AG09319 (cell line): ENCODE measurements around the gene ATXN7.

Experiments used
- DNase-seq: peaks from one replicate; pipeline ENCODE4 v3.0.0-alpha.2; 2010; ENCODE audit warnings: low read depth; ENCODE audit errors: extremely low read depth
- CTCF ChIP-seq: IDR thresholded peaks from 2 replicates; pipeline ENCODE4 v1.5.1; 2011; ENCODE audit warnings: low read depth, mild to moderate bottlenecking, inconsistent platforms, low read length, moderate library complexity

ATXN7 gene

GRCh38 chr3:63986831-63987230, 123.2 kb downstream of the ATXN7 start:
- no peak for DNase-seq
- TF ChIP-seq CTCF, result no peak

- TF ChIP-seq CTCF, result no peak
- DNase-seq, result no peak
These were observed 125.3 kb downstream of the ATXN7 start for GRCh38 chr3:63988943-63989342.

- no peak for TF ChIP-seq CTCF
- no peak for DNase-seq
These were observed 126.5 kb downstream of the ATXN7 start for GRCh38 chr3:63990204-63990603.

- no peak for TF ChIP-seq CTCF
- DNase-seq, result no peak
These were observed 127.1 kb downstream of the ATXN7 start for GRCh38 chr3:63990733-63991132.

- no peak for TF ChIP-seq CTCF
- DNase-seq, result no peak
These were observed 128.0 kb downstream of the ATXN7 start for GRCh38 chr3:63991666-63992065.

- TF ChIP-seq CTCF, result no peak
- DNase-seq, result no peak
These were observed 129.0 kb downstream of the ATXN7 start for GRCh38 chr3:63992516-63993209.

- peak; percentile 98 for TF ChIP-seq CTCF
- peak; percentile 49 for DNase-seq
These were observed 130.0 kb downstream of the ATXN7 start for GRCh38 chr3:63993653-63994079.
